Skeletal muscle satellite cell (primary cell): ENCODE data around the gene FLVCR2.
A peak's percentile ranks its signal among the peaks of the same experiment; 100 is the strongest.
"Not testable (repeated sequence)": the region's sequence is repeated elsewhere in the genome, so short reads cannot be mapped to it uniquely, and the experiment has no call there.

Experiments
- H3K27me3 ChIP-seq: 2 replicates; pipeline ENCODE4 v1.7.0; 2013; ENCODE audit warnings: low read length; ENCODE audit not compliant: control insufficient read depth, insufficient read depth
- H3K36me3 ChIP-seq: 2 replicates; pipeline ENCODE4 v1.7.0; 2013; ENCODE audit warnings: mild to moderate bottlenecking, control low read depth, low read length; ENCODE audit not compliant: insufficient read depth
- H3K4me1 ChIP-seq: 2 replicates; pipeline ENCODE4 v1.7.0; 2013; ENCODE audit warnings: low read length; ENCODE audit not compliant: control insufficient read depth, insufficient read depth
- H3K4me2 ChIP-seq: 2 replicates; pipeline ENCODE4 v1.7.0; 2013; ENCODE audit warnings: mild to moderate bottlenecking, low read length
- H3K4me3 ChIP-seq: 2 replicates; pipeline ENCODE4 v1.7.0; 2013; ENCODE audit warnings: low read length
- H3K9ac ChIP-seq: 2 replicates; pipeline ENCODE4 v1.7.0; 2013; ENCODE audit warnings: mild to moderate bottlenecking, low read depth, low read length, moderate library complexity
- H3K9me3 ChIP-seq: replicated peaks from 2 replicates; pipeline ENCODE4 v1.7.0; 2013; ENCODE audit warnings: mild to moderate bottlenecking, control low read depth, low read length

FLVCR2 gene

DNA sequence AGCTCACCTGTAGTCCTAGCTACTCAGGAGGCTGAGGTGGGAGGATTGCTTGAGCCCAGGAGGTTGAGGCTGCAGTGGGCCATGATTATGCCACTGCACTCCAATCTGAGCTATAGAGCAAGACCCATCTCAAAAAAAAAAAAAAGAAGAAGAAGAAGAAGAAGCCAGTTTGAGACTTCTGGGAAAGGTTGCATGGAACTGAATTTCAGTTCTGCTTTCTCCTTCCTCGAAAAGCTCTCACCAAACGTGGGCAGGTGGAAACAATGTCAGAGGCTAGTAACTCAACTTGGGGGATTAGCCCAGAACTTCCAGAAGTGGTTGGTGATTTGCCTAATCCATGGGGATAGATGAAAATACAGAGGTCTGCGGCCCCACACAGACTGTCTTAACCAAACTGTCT lies 18.7 kb downstream of the FLVCR2 start:
- no peaks in the 10 kb centered on the region for H3K36me3 ChIP-seq
- H3K4me1 ChIP-seq, result no peaks in the 10 kb centered on the region
- peaks cover 2% of the 10 kb centered on the region for H3K9me3 ChIP-seq
- H3K4me2 ChIP-seq, result no peak overlapping the region
- no peak overlapping the region for H3K4me3 ChIP-seq
- H3K27me3 ChIP-seq, result no peaks in the 10 kb centered on the region
- no peak overlapping the region for H3K9ac ChIP-seq

DNA sequence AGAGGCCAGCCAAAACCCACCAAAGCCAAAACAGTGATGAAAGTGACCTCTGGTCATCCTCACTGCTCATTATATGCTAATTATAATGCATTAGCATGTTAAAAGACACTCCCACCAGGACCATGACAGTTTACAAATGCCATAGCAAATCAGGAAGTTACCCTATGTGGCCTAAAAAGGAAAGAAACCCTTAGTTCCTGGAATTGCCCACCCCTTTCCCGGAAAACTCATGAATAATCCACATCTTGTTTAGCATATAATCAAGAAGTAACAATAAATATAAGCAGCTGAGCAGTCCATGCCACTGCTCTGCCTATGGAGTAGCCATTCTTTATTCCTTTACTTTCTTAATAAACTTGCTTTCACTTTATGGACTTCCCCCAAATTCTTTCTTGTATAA lies 21.7 kb downstream of the FLVCR2 start:
- not testable (repeated sequence) for H3K4me2 ChIP-seq, H3K27me3 ChIP-seq, H3K36me3 ChIP-seq, H3K9ac ChIP-seq, H3K4me3 ChIP-seq, H3K4me1 ChIP-seq, H3K9me3 ChIP-seq

DNA sequence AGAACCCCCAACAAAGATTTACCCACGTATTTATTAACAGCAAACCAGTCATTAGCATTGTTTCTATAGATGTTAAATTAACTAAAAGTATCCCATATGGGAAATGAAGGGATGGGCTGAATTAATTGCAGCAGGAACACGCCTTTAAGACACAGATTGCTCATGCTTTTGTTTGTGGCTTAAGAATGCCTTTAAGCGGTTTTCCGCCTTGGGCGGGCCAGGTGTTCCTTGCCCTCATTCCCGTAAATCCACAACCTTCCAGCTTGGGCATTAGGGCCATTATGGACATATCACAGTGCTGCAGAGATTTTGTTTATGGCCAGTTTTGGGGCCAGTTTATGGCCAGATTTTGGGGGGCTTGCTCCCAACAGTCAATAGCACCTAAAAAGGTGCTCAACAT lies 22.6 kb downstream of the FLVCR2 start:
- H3K4me3 ChIP-seq, H3K9me3 ChIP-seq, H3K9ac ChIP-seq, H3K36me3 ChIP-seq, H3K4me1 ChIP-seq, H3K27me3 ChIP-seq, H3K4me2 ChIP-seq: not testable (repeated sequence)

DNA sequence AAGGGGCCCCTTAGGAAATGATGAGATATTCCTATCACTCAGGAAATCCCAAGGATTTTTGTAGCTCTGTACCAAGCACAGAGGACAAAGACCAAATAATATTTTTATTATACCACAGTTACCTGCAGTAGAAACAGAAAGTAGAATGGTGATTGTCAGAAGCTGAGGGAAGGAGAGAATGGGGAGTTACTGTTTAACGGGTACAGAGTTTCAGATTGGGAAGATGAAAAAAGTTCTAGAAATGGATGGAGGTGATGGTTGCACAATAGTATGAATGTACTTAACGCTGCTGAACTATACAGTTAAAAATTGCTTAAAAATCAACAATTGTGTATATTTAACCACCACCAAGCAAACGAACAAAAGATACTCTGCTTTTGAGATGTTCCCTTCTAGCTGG lies 24.1 kb downstream of the FLVCR2 start:
- no peak overlapping the region for H3K9ac ChIP-seq
- H3K27me3 ChIP-seq, result no peaks in the 10 kb centered on the region
- H3K4me3 ChIP-seq, result no peak overlapping the region
- no peaks in the 10 kb centered on the region for H3K36me3 ChIP-seq
- no peaks in the 10 kb centered on the region for H3K4me1 ChIP-seq
- H3K4me2 ChIP-seq, result no peak overlapping the region
- H3K9me3 ChIP-seq, result peaks cover 11% of the 10 kb centered on the region

DNA sequence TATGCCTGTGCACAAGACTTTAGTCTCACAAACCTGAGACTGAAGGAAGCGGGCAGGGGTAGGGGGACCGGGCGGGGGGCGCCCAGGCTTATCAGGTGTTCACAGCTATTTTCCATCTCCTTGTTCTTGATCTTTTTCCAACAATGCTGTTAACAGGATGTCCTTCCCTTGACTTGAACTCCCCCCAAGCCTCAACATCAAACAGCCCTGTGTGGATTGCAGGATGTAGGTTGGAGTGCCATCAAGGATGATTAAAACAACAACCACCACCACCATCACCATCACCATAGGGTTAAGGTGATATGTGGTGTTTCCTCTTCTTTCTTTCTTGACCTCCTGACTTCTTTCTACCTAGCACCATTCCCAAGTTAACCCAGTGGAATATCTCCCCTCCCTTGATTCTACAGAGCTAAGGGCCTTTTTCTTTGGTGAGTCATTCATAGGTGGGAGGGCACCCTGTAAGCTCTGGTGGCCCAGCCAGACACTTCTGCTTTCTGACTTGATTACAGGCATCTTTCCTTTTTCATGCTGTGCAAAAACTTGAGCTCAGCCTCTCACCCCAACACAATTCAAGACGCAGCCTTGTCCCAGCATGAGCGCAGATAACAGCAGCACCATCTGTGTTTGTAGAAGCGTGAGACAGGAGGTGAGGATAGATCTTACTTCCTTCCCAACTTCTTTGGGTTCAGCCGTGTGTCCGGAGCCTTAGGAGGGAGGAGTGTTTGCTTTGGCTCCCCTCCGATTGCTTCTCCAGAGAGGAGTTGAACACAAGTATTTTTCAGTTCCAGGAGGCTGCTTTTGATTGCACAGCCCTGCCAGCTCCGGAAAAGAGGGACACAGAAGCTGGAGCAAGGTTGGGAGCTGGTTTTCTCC lies 26.8 kb downstream of the FLVCR2 start:
- no peak overlapping the region for H3K9ac ChIP-seq

DNA sequence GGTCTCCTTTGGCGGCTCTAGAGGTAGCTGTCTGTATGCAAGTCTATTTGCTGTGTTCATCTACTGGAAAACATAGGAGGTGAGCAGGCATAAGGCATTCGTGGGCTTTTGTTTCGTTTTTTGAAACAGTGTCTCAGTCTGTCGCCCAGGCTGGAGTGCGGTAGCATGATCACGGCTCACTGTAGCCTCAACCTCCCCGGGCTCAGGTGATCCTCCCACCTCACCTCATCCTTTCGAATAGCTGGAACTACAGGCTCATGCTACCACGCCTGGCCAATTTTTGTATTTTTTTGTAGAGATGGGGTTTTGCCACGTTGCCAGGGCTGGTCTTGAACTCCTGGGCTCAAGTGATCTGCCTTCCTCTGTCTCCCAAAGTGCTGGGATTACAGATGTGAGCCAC lies 27.5 kb downstream of the FLVCR2 start:
- no peaks in the 10 kb centered on the region for H3K27me3 ChIP-seq
- H3K4me3 ChIP-seq, result no peak overlapping the region
- no peak overlapping the region for H3K4me2 ChIP-seq
- peaks cover 18% of the 10 kb centered on the region for H3K4me1 ChIP-seq
- no peaks in the 10 kb centered on the region for H3K36me3 ChIP-seq
- no peak overlapping the region for H3K9ac ChIP-seq
- peaks cover 19% of the 10 kb centered on the region for H3K9me3 ChIP-seq

More for the DNA sequence above, 26.8 kb downstream of the FLVCR2 start:
- Histone ChIP-seq H3K27me3 (no peaks in the 10 kb centered on the region), H3K4me2 (no peak overlapping the region), H3K9me3 (peaks cover 19% of the 10 kb centered on the region), H3K4me1 (peaks cover 11% of the 10 kb centered on the region), H3K36me3 (no peaks in the 10 kb centered on the region), H3K4me3 (no peak overlapping the region)

DNA sequence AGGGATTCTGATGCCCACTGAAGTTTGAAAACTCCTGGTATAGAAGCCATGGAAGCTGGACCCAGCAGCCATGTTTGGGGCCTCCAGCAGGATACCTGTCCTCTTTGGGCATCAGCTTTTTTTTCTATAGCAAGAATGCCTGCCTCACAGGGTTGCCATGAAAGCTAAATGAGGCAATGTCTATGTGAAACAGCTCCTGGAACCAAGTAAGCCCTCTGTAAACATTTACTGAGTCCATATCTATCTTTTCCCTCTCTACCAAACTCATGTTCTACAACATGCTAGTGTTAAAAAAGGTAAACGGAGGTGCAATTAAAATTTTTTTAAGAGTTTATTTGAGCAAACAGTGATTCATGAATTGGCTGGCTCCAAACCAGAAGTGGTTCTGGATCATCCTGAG lies 28.6 kb downstream of the FLVCR2 start:
- no peak overlapping the region for H3K4me3 ChIP-seq
- H3K36me3 ChIP-seq, result no peaks in the 10 kb centered on the region
- peaks cover 21% of the 10 kb centered on the region for H3K4me1 ChIP-seq
- peaks cover 19% of the 10 kb centered on the region for H3K9me3 ChIP-seq
- no peak overlapping the region for H3K9ac ChIP-seq
- no peaks in the 10 kb centered on the region for H3K27me3 ChIP-seq
- no peak overlapping the region for H3K4me2 ChIP-seq

DNA sequence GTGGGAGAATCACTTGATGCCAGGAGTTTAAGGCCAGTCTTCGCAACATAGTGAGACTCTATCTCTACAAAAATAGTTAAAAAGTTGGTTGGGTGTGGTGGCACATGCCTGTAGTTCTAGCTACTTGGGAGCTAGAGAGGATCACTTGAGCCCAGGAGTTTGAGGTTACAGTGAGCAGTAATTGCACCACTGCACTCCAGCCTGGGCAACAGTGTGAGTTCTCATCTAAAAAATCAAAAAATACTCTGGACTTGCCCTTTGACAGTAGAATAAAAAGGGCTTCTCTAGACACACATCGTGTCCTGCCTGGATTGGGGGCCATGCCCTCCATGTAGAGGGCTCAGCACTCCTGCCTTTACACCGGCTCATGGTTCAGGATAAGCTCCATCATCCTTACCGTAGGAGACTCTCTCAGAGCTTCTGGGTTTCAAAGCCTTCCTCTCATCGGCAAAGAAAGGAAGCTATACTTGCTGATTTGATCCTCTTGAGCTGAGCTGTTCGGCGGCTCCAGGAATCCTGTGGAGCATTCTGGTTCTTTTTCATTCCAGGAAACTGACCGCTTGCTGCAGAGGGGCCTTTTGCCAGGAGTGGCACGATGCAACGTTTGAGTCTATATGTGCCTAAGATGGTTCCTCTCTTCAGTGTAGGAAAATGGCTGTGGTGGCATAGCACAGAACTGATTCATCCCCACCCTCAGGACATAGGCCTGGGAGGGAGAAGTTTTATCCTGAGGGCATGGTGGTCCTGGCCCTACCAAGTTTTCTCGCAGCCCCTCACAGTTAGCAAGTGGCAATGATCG lies 29.6 kb downstream of the FLVCR2 start:
- peaks cover 19% of the 10 kb centered on the region for H3K9me3 ChIP-seq
- H3K4me1 ChIP-seq, result peaks cover 21% of the 10 kb centered on the region
- no peaks in the 10 kb centered on the region for H3K36me3 ChIP-seq
- no peak overlapping the region for H3K9ac ChIP-seq
- no peaks in the 10 kb centered on the region for H3K27me3 ChIP-seq
- H3K4me3 ChIP-seq, result no peak overlapping the region
- H3K4me2 ChIP-seq, result no peak overlapping the region

DNA sequence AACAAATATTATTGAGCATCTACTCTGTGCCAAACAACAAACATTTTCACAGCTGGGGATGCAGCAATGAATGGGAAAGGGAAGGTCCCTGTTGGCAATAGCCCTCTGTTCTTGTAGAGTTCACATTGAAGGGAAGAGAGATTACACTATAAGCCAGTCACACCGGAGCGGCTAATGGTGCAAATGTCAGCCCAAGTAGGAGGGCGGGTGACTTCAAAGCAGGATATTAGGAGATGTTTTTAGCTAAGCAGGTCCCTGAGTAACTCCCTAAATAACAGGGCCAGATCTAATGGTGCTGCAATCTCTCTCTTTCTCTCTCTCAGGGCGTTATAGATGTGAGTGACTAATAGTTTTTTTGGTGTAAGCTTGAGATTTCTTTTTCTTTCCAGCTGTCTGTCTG lies 30.7 kb downstream of the FLVCR2 start:
- peaks cover 21% of the 10 kb centered on the region for H3K4me1 ChIP-seq
- H3K27me3 ChIP-seq, result no peaks in the 10 kb centered on the region
- H3K9ac ChIP-seq, result no peak overlapping the region
- no peaks in the 10 kb centered on the region for H3K36me3 ChIP-seq
- H3K9me3 ChIP-seq, result peaks cover 19% of the 10 kb centered on the region
- no peak overlapping the region for H3K4me3 ChIP-seq
- H3K4me2 ChIP-seq, result peak overlapping the region; percentile 59

DNA sequence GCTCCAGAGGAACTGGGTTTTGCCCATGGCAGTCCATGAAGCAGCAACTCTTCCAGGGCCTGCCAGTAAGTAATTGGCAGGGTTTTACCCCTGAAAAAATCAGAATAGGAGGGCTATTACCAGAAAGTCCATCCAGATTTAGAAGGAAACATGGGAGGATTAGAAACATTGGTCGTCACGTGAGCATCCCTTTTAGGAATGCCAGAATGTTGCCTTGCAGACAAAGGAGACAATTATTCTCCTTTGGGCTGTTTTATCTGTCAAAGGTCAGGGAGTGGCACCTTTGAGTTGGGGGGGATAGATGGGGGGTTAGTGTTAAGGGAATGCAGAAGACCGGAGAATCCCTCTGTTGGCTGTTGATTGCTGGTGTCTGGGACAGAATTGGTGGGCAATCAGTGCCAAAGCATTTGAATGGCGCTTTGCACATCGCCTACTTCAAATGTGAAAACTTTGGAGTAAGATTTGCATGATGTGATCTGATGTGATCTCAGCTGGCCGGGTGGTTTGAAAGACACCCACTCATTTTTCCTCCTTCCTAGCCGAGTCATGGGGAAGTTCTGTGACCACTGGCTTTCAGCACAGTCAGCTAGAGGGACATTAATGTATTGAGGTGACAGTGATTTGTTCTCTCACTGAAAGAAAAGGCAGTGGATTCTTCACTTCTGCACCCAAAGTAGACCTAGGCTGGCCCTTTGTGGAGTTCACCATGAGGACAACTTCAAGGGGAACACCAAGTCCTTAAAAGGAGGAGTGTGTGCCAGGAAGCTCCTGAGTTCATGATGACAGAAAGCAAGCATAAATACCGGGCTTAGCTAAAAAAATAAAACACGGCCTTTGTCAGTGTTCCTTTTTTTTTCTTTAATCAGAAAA lies 31.4 kb downstream of the FLVCR2 start:
- peak overlapping the region; percentile 59 for H3K4me2 ChIP-seq
- no peaks in the 10 kb centered on the region for H3K27me3 ChIP-seq
- H3K4me1 ChIP-seq, result peaks cover 21% of the 10 kb centered on the region
- no peaks in the 10 kb centered on the region for H3K36me3 ChIP-seq
- H3K9me3 ChIP-seq, result peaks cover 19% of the 10 kb centered on the region
- H3K9ac ChIP-seq, result peak overlapping the region; percentile 48
- H3K4me3 ChIP-seq, result peak overlapping the region; percentile 19

DNA sequence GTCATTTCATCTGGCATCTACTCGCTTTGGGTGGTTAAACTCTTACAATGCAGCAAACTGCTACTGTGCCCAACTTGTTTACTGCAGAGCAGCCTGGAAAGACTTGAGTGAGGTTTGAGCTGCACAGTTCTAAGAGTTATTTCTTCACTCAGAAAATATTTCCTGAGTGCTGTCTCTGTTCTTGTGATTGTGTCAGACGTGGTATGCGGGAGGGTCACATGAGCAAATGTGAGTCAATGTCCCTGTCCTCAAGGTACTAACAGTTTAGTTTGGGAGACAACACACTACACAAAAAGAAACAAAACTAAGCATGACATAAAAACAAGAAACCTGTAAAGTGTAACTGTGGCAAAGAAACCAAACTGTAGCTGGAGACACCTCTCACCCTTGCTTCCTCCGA lies 32.4 kb downstream of the FLVCR2 start:
- peaks cover 19% of the 10 kb centered on the region for H3K9me3 ChIP-seq
- no peaks in the 10 kb centered on the region for H3K36me3 ChIP-seq
- H3K4me2 ChIP-seq, result peak overlapping the region; percentile 59
- H3K4me1 ChIP-seq, result peaks cover 21% of the 10 kb centered on the region
- H3K27me3 ChIP-seq, result no peaks in the 10 kb centered on the region
- H3K9ac ChIP-seq, result peak overlapping the region; percentile 48
- H3K4me3 ChIP-seq, result peak overlapping the region; percentile 19
